HepG2 (cell line): Measurements from ENCODE around the gene PKLR. TPM values are rescaled to one million over a fixed set of nuclear protein-coding genes. Genes with fewer than 3 reads are reported as not detected.

ENCODE experiments used
- ATAC-seq: fragments of 200-7000 bp; cut with Tn5 transposase; 3 replicates; pipeline ENCODE4 v1.9.1; 2020; ENCODE audit warnings: mild to moderate bottlenecking, moderate library complexity
- BruUV-seq: library from RNA; stranded (reverse); fragments of 400-500 nt; replicated peaks from 2 replicates; lab custom pipeline; 2021; lab: Mats Ljungman, UMichigan
- CTCF ChIA-PET: fragments of 300-600 bp; formaldehyde crosslinking; extraction: SDS; loops from one replicate; lab custom pipeline; 2021; ENCODE audit warnings: low total read pairs, inconsistent platforms, low intra/inter-chr PET ratio; lab: Yijun Ruan, JAX
- POLR2A ChIA-PET: fragments of 350-600 bp; sonication (Branson Sonifier 250); formaldehyde crosslinking; loops from one replicate; lab custom pipeline; 2020; ENCODE audit warnings: antibody characterized with exemption, inconsistent platforms; lab: Yijun Ruan, JAX
- DNase-seq: peaks from one replicate; pipeline ENCODE4 v3.0.0-alpha.2; 2015; ENCODE audit warnings: low spot score
- FAIRE-seq: peaks from 3 replicates; lab custom pipeline; 2011; peaks lifted over from hg19 to GRCh38; lab: Jason Lieb, UNC
- H2AFZ ChIP-seq: one replicate; pipeline ENCODE4 v1.6.1; 2011; ENCODE audit warnings: low read length, inconsistent platforms
- H3K27ac ChIP-seq: fragments of 300-600 bp; 3 replicates; pipeline ENCODE4 v1.8.0; 2011; ENCODE audit warnings: mixed run types, mild to moderate bottlenecking, mixed read lengths, low read length, inconsistent platforms; ENCODE audit not compliant: insufficient read depth; ENCODE audit errors: extremely low read length
- H3K27me3 ChIP-seq, 2 experiments: fragments of 200-600 bp in 1 of 2; 2 replicates in 1 of 2; 3 replicates in 1 of 2; pipeline versions ENCODE4 v1.6.0 to v1.8.0; 2011; ENCODE audit warnings: low read length in 2 of 2, mild to moderate bottlenecking in 2 of 2, moderate library complexity in 2 of 2, inconsistent platforms in 1 of 2; ENCODE audit not compliant: insufficient read depth in 2 of 2, control insufficient read depth in 1 of 2
- H3K36me3 ChIP-seq, 2 experiments: fragments of 200-600 bp in 1 of 2; replicated peaks in 1 of 2; 2 replicates in 1 of 2; 3 replicates in 1 of 2; pipeline versions ENCODE4 v1.5.1 to v1.8.0; 2011; ENCODE audit warnings: low read length in 2 of 2, inconsistent platforms in 1 of 2; ENCODE audit not compliant: insufficient read depth in 2 of 2, control insufficient read depth in 1 of 2
- H3K4me1 ChIP-seq: 2 replicates; pipeline ENCODE4 v1.5.1; 2012; ENCODE audit warnings: low read length, inconsistent platforms; ENCODE audit not compliant: insufficient read depth
- H3K4me2 ChIP-seq: 2 replicates; pipeline ENCODE4 v1.6.0; 2011; ENCODE audit warnings: low read depth, low read length, inconsistent platforms
- H3K4me3 ChIP-seq, 3 experiments: fragments of 200-600 bp in 1 of 3; sonication (generic), shearing (Covaris generic) in 1 of 3; replicated peaks in 1 of 3; 2 replicates each; pipeline ENCODE4 v1.5.1; 2011 to 2016; ENCODE audit warnings: low read length in 3 of 3, inconsistent platforms in 2 of 3, low read depth in 2 of 3, mild to moderate bottlenecking in 2 of 3, control low read depth in 1 of 3, mixed read lengths in 1 of 3; ENCODE audit not compliant: insufficient read depth in 1 of 3
- H3K79me2 ChIP-seq: one replicate; pipeline ENCODE4 v1.6.1; 2011; ENCODE audit warnings: low read length, inconsistent platforms; ENCODE audit not compliant: insufficient read depth
- H3K9ac ChIP-seq: 2 replicates; pipeline ENCODE4 v1.6.0; 2011; ENCODE audit warnings: mild to moderate bottlenecking, low read depth, low read length, inconsistent platforms; ENCODE audit not compliant: insufficient read depth
- H3K9me3 ChIP-seq: 2 replicates; pipeline ENCODE4 v1.5.1; 2012; ENCODE audit warnings: mild to moderate bottlenecking, low read length
- H4K20me1 ChIP-seq: 2 replicates; pipeline ENCODE4 v1.6.0; 2011; ENCODE audit warnings: inconsistent platforms, mild to moderate bottlenecking, low read length, moderate library complexity; ENCODE audit not compliant: insufficient read depth
- EHMT2 ChIP-seq: fragments of 200-600 bp; sonication (generic); IDR thresholded peaks from 2 replicates; pipeline ENCODE4 v1.7.0; 2017; ENCODE audit warnings: antibody characterized with exemption, low read depth, low read length, borderline replicate concordance
- KMT2B ChIP-seq: IDR thresholded peaks from 2 replicates; pipeline ENCODE4 v1.6.1; 2016; ENCODE audit warnings: missing genetic modification reagents, missing compliant biosample characterization
- MYC ChIP-seq: sonication (generic); formaldehyde crosslinking; IDR thresholded peaks from 2 replicates; pipeline ENCODE4 v1.9.0; 2021; ENCODE audit warnings: missing genetic modification reagents, borderline replicate concordance
- PITX1 ChIP-seq: sonication (generic); formaldehyde crosslinking; IDR thresholded peaks from 2 replicates; pipeline ENCODE4 v1.5.1; 2020; ENCODE audit warnings: mild to moderate bottlenecking, missing genetic modification reagents
- PRDM4 ChIP-seq: sonication (generic); formaldehyde crosslinking; IDR thresholded peaks from 2 replicates; pipeline ENCODE4 v1.9.0; 2021; ENCODE audit warnings: missing genetic modification reagents, borderline replicate concordance
- RAD51 ChIP-seq: fragments of 450-650 bp; IDR thresholded peaks from 2 replicates; pipeline ENCODE4 v1.6.1; 2016; ENCODE audit warnings: borderline replicate concordance
- RARA ChIP-seq: IDR thresholded peaks from 2 replicates; pipeline ENCODE4 v1.6.1; 2016; ENCODE audit warnings: missing genetic modification reagents, missing compliant biosample characterization
- TP53 ChIP-seq: sonication (generic); formaldehyde crosslinking; conservative IDR thresholded peaks from 2 replicates; pipeline ENCODE4 v1.4.0; 2020; ENCODE audit warnings: missing genetic modification reagents
- ZBTB7A ChIP-seq: sonication (generic); formaldehyde crosslinking; IDR thresholded peaks from 2 replicates; pipeline ENCODE4 v1.8.0; 2022; ENCODE audit warnings: mild to moderate bottlenecking, missing genetic modification reagents
- ZNF326 ChIP-seq: sonication (generic); formaldehyde crosslinking; IDR thresholded peaks from 2 replicates; pipeline ENCODE4 v1.4.0; 2020; ENCODE audit warnings: missing genetic modification reagents, borderline replicate concordance
- ZNF432 ChIP-seq: sonication (generic); formaldehyde crosslinking; IDR thresholded peaks from 2 replicates; pipeline ENCODE4 v1.5.0; 2020; ENCODE audit warnings: missing genetic modification reagents, mild to moderate bottlenecking, borderline replicate concordance
- ZNF44 ChIP-seq: sonication (generic); formaldehyde crosslinking; IDR thresholded peaks from 2 replicates; pipeline ENCODE4 v1.5.1; 2020; ENCODE audit warnings: mild to moderate bottlenecking, missing genetic modification reagents
- ZNF549 ChIP-seq: sonication (generic); formaldehyde crosslinking; IDR thresholded peaks from 2 replicates; pipeline ENCODE4 v1.5.0; 2020; ENCODE audit warnings: missing genetic modification reagents
- ZNF776 ChIP-seq: sonication (generic); formaldehyde crosslinking; IDR thresholded peaks from 2 replicates; pipeline ENCODE4 v1.4.0; 2020; ENCODE audit warnings: mild to moderate bottlenecking, missing genetic modification reagents
- WGBS: methylation state at CpG from one replicate; pipeline ENCODE4 v1.1.6; 2017; ENCODE audit warnings: low lambda C conversion rate; 5-methylcytosine and 5-hydroxymethylcytosine counted together
- in situ Hi-C: cut with HindIII; loops from 2 replicates; pipeline ENCODE4 v1.10.0; 2017; ENCODE audit warnings: low pct_unique_long_range_greater_than_20kb; ENCODE audit not compliant: extremely low pct_ligation_motif_present
- intact Hi-C: fragments of 100-400 bp; cut with micrococcal nuclease; formaldehyde crosslinking; loops from one replicate; pipeline ENCODE4 v1.10.0; 2022; ENCODE audit not compliant: unreplicated experiment
- polyA plus RNA-seq, 8 experiments: library from polyadenylated mRNA; depleted of rRNA in 3 of 8; stranded (reverse) in 7 of 8; unstranded in 1 of 8; fragments of >200 nt; fragmentation: Illumina TruSeq in 4 of 8; extraction: Trizol in 4 of 8; gene quantifications; 2 replicates each; pipeline versions ENCODE4 v1.2.1 to v1.2.3, GENCODE V29; 2011 to 2016; ENCODE audit warnings: low read depth in 4 of 8, missing spikeins in 1 of 8, mixed read lengths in 1 of 8; ENCODE audit not compliant: insufficient read depth in 1 of 8
- total RNA-seq, 5 experiments: library from RNA; depleted of rRNA; stranded (reverse); fragments of >200 nt; fragmentation: Illumina TruSeq; extraction: Trizol; gene quantifications; 2 replicates each; pipeline ENCODE4 v1.2.3, GENCODE V29; 2016; ENCODE audit warnings: low read depth in 1 of 5
- TF ChIP-seq, protein P1 (sequence below), 2 experiments: IDR thresholded peaks; 2 replicates each; pipeline ENCODE4 v1.6.1; 2011 to 2012; ENCODE audit warnings: low read length in 2 of 2, borderline replicate concordance in 1 of 2, low read depth in 1 of 2, mild to moderate bottlenecking in 1 of 2, moderate library complexity in 1 of 2
- TF ChIP-seq, protein P2 (sequence below): sonication (generic); formaldehyde crosslinking; IDR thresholded peaks from 2 replicates; pipeline ENCODE4 v1.8.0; 2022; ENCODE audit warnings: mild to moderate bottlenecking, missing genetic modification reagents

Gene PKLR
- total and polyA plus RNA-seq, 2 of the 13 experiments (the other 11 are each of a cell fraction or from before 2014, with no cell fraction given), result 10.3 to 29.3 TPM

DNA sequence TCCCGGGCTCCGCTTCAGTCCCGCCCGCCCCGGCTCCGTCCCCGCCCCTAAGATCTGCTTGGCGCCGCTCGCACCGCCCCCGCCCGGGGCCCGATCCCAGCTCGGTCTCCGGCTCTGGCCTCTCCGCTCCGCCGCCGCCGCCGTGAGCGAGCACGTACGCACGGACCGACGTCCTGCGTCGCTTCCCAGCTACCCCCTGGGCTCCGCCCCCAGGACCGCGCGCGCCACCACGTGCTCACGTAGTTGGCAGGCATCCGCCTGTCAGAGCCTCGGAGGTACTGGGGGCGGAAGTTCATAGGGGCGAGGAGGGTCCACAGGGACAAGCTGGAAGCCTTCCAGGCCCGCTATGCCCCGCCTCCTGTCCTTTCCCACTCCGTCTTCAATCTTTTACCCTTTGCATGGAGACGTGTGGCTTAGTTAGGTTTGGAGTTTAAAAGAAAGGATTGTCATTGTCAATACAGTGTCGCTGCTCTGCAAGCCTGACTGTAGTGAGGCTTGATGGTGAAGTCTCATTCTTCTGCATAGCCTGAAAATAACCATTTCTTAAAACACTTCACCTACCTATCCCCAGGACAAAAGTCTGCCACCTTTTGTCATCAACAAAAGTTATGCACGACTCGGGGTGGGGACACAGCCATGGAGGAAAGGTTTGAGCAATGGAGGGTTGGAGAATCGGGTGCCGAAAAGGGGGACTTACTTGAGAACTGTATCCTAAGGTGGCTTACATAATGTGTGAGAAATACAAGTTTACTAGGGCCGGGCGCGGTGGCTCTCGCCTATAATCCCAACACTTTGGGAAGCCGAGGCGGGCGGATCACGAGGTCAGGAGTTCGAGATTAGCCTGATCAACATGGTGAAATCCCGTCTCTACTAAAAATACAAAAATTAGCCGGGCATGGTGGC is 27.6 kb downstream of the PKLR start, which contains the start of gene CLK2:
CLK2 (minus strand) TSS at position 162 of the 903 bp plus-strand sequence. CDS start 2,527 bp downstream, outside the sequence.
- WGBS, result 49% methylated on average over 24 of the region's 61 CpGs
- H4K20me1 ChIP-seq, result no peaks in the 10 kb centered on the region
- peaks cover 11 to 22% of the 10 kb centered on the region in 2 experiments for H3K36me3 ChIP-seq
- peak within 1 kb of the TSS; percentile 71 for H2AFZ ChIP-seq
- peak; percentile 87 for FAIRE-seq
- H3K27me3 ChIP-seq, result no peaks in the 10 kb centered on the region; a peak in 2 of 5 replicates
- H3K27ac ChIP-seq, result peak within 1 kb of the TSS; percentile 82
- peaks cover 53% of the 10 kb centered on the region for H3K4me1 ChIP-seq
- peak within 1 kb of the TSS; percentile 77 for H3K9ac ChIP-seq
- peak; percentile 85 for ATAC-seq
- no peaks in the 10 kb centered on the region for H3K9me3 ChIP-seq
- DNase-seq, result peak; percentile 93
- peak within 1 kb of the TSS; percentile 91 for H3K4me2 ChIP-seq
- intact Hi-C loops, result no loop called here
- ChIA-PET CTCF (interaction anchor here (1.5 kb wide), 1 partner anchor 23 kb away, joined by 3 read pairs; no protein-coding TSS in a partner anchor), POLR2A (interaction anchor here (0.7 to 3.3 kb wide), 25 partner anchors 11 to 714 kb away, joined by 3 to 69 read pairs (median 4); partner anchors contain the start of genes ENTREP3, FDPS, GON4L and PKLR)
- H3K79me2 ChIP-seq, result peaks cover 28% of the 10 kb centered on the region
- in situ Hi-C loops, result no loop called here
- BruUV-seq, result TSS peak; percentile 56
- peak within 1 kb of the TSS; percentile 83 to 92 (median 84) for H3K4me3 ChIP-seq
- TF ChIP-seq KMT2B (CRISPR knock-in tag) (peak; percentile 86), ZNF549 (CRISPR knock-in tag) (no peak), ZNF44 (CRISPR knock-in tag) (no peak), ZNF432 (CRISPR knock-in tag) (no peak), ZNF776 (CRISPR knock-in tag) (no peak; the same call in 1 of the 2 replicates), MYC (CRISPR knock-in tag) (peak; percentile 98), EHMT2 (no peak), PRDM4 (CRISPR knock-in tag) (no peak), ZBTB7A (peak; percentile 64; the same call in 1 of the 2 replicates), TP53 (no peak), RARA (peak; percentile 84), ZNF326 (no peak), PITX1 (CRISPR knock-in tag) (no peak; the same call in 1 of the 2 replicates), RAD51 (peak; percentile 61)
- TF ChIP-seq, protein P1, sequence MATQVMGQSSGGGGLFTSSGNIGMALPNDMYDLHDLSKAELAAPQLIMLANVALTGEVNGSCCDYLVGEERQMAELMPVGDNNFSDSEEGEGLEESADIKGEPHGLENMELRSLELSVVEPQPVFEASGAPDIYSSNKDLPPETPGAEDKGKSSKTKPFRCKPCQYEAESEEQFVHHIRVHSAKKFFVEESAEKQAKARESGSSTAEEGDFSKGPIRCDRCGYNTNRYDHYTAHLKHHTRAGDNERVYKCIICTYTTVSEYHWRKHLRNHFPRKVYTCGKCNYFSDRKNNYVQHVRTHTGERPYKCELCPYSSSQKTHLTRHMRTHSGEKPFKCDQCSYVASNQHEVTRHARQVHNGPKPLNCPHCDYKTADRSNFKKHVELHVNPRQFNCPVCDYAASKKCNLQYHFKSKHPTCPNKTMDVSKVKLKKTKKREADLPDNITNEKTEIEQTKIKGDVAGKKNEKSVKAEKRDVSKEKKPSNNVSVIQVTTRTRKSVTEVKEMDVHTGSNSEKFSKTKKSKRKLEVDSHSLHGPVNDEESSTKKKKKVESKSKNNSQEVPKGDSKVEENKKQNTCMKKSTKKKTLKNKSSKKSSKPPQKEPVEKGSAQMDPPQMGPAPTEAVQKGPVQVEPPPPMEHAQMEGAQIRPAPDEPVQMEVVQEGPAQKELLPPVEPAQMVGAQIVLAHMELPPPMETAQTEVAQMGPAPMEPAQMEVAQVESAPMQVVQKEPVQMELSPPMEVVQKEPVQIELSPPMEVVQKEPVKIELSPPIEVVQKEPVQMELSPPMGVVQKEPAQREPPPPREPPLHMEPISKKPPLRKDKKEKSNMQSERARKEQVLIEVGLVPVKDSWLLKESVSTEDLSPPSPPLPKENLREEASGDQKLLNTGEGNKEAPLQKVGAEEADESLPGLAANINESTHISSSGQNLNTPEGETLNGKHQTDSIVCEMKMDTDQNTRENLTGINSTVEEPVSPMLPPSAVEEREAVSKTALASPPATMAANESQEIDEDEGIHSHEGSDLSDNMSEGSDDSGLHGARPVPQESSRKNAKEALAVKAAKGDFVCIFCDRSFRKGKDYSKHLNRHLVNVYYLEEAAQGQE (IDR thresholded peaks at IDR 0.05; ENCODE audit: borderline replicate concordance in 1 of 2, low read depth in 1 of 2, low read length in 2 of 2), result peak in 1 of 2 experiments; percentile 6; a peak in 1 of 4 replicates
- TF ChIP-seq, protein P2, sequence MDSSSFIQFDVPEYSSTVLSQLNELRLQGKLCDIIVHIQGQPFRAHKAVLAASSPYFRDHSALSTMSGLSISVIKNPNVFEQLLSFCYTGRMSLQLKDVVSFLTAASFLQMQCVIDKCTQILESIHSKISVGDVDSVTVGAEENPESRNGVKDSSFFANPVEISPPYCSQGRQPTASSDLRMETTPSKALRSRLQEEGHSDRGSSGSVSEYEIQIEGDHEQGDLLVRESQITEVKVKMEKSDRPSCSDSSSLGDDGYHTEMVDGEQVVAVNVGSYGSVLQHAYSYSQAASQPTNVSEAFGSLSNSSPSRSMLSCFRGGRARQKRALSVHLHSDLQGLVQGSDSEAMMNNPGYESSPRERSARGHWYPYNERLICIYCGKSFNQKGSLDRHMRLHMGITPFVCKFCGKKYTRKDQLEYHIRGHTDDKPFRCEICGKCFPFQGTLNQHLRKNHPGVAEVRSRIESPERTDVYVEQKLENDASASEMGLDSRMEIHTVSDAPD (CRISPR knock-in tag), result no peak
